SK-N-SH (cell line): ENCODE data around the gene SPATA33. TPM values are rescaled to one million over a fixed set of nuclear protein-coding genes. Genes with fewer than 3 reads are reported as not detected.

Experiments
- CTCF ChIA-PET: fragments of 300-600, 350-600 bp; formaldehyde crosslinking; extraction: SDS; loops from one replicate; lab custom pipeline; 2021; lab: Yijun Ruan, JAX
- POLR2A ChIA-PET: fragments of 350-600 bp; sonication (Branson Sonifier 250); formaldehyde crosslinking; extraction: SDS; loops from one replicate; lab custom pipeline; 2020; ENCODE audit warnings: antibody characterized with exemption, inconsistent platforms; lab: Yijun Ruan, JAX
- DNase-seq: peaks from one replicate; pipeline ENCODE4 v3.0.0; 2012
- H2AFZ ChIP-seq: fragments of 200-600 bp; sonication (generic); 2 replicates; pipeline ENCODE4 v1.8.1; 2016; ENCODE audit warnings: antibody characterized with exemption, mild to moderate bottlenecking, low read depth
- H3F3A ChIP-seq: fragments of 200-600 bp; sonication (generic); replicated peaks from 2 replicates; pipeline ENCODE3; 2016; ENCODE audit warnings: antibody characterized with exemption, mild to moderate bottlenecking; ENCODE audit not compliant: insufficient read depth
- H3K27ac ChIP-seq, 2 experiments: fragments of 200-500 bp in 1 of 2; fragments of 200-600 bp in 1 of 2; sonication (Bioruptor generic) in 1 of 2; sonication (generic), shearing (Covaris generic) in 1 of 2; 2 replicates each; pipeline versions ENCODE4 v1.5.1 to v1.6.1; 2014 to 2016; ENCODE audit warnings: low read depth in 2 of 2, inconsistent platforms in 1 of 2, low read length in 1 of 2, mild to moderate bottlenecking in 1 of 2, mixed read lengths in 1 of 2
- H3K27me3 ChIP-seq: fragments of 200-600 bp; sonication (generic), shearing (Covaris generic); 2 replicates; pipeline ENCODE4 v1.6.1; 2016; ENCODE audit warnings: mixed run types; ENCODE audit not compliant: insufficient read depth
- H3K36me3 ChIP-seq, 2 experiments: fragments of 200-500 bp in 1 of 2; fragments of 200-600 bp in 1 of 2; sonication (Bioruptor generic) in 1 of 2; sonication (generic) in 1 of 2; replicated peaks in 1 of 2; 2 replicates each; pipeline versions ENCODE3 to v1.5.1; 2014 to 2016; ENCODE audit warnings: low read length in 1 of 2, mild to moderate bottlenecking in 1 of 2; ENCODE audit not compliant: insufficient read depth in 2 of 2, control insufficient read depth in 1 of 2
- H3K4me1 ChIP-seq, 2 experiments: fragments of 200-500 bp in 1 of 2; fragments of 200-600 bp in 1 of 2; sonication (Bioruptor generic) in 1 of 2; sonication (generic), shearing (Covaris generic) in 1 of 2; 2 replicates each; pipeline versions ENCODE4 v1.5.1 to v1.6.1; 2014 to 2016; ENCODE audit warnings: low read depth in 1 of 2, low read length in 1 of 2, mixed run types in 1 of 2; ENCODE audit not compliant: insufficient read depth in 2 of 2, control insufficient read depth in 1 of 2
- H3K4me2 ChIP-seq: fragments of 200-600 bp; sonication (generic), shearing (Covaris generic); 2 replicates; pipeline ENCODE4 v1.6.1; 2017; ENCODE audit warnings: mixed run types
- H3K4me3 ChIP-seq, 2 experiments: fragments of 200-500 bp in 1 of 2; fragments of 200-600 bp in 1 of 2; sonication (Bioruptor generic) in 1 of 2; sonication (generic), shearing (Covaris generic) in 1 of 2; 2 replicates each; pipeline versions ENCODE4 v1.5.1 to v1.8.1; 2014 to 2016; ENCODE audit warnings: low read depth in 2 of 2, inconsistent platforms in 1 of 2, low read length in 1 of 2, mild to moderate bottlenecking in 1 of 2, mixed read lengths in 1 of 2, moderate library complexity in 1 of 2
- H3K79me2 ChIP-seq: fragments of 200-600 bp; sonication (generic); 2 replicates; pipeline ENCODE4 v1.8.1; 2017; ENCODE audit warnings: mild to moderate bottlenecking; ENCODE audit not compliant: insufficient read depth
- H3K9ac ChIP-seq: fragments of 200-600 bp; sonication (generic); 2 replicates; pipeline ENCODE4 v1.6.1; 2017; ENCODE audit warnings: mixed run types
- H3K9me2 ChIP-seq: fragments of 200-600 bp; sonication (generic); 2 replicates; pipeline ENCODE4 v1.6.1; 2017; ENCODE audit warnings: mixed run types
- H3K9me3 ChIP-seq: fragments of 200-600 bp; sonication (generic); 2 replicates; pipeline ENCODE4 v1.6.1; 2017; ENCODE audit warnings: mixed run types, mild to moderate bottlenecking, moderate library complexity
- H4K20me1 ChIP-seq: fragments of 200-600 bp; sonication (generic); 2 replicates; pipeline ENCODE4 v1.6.1; 2017; ENCODE audit warnings: mild to moderate bottlenecking, mixed run types; ENCODE audit not compliant: insufficient read depth
- EP300 ChIP-seq, 2 experiments: IDR thresholded peaks; 2 replicates each; pipeline versions ENCODE4 v1.4.0 to v1.6.1; 2012; ENCODE audit warnings: borderline replicate concordance in 1 of 2, low read depth in 1 of 2, low read length in 1 of 2
- EZH2phosphoT487 ChIP-seq: fragments of 200-600 bp; sonication (generic); IDR thresholded peaks from 2 replicates; pipeline ENCODE4 v1.6.1; 2017; ENCODE audit warnings: low read depth, mixed run types, mild to moderate bottlenecking, antibody characterized with exemption, moderate library complexity, borderline replicate concordance
- FOSL2 ChIP-seq: IDR thresholded peaks from 2 replicates; pipeline ENCODE4 v1.4.0; 2012; ENCODE audit warnings: low read depth, mild to moderate bottlenecking, moderate library complexity, borderline replicate concordance
- FOXJ3 ChIP-seq: sonication (generic); formaldehyde crosslinking; IDR thresholded peaks from 2 replicates; pipeline ENCODE4 v1.5.1; 2020; ENCODE audit warnings: mild to moderate bottlenecking, missing genetic modification reagents
- MEF2A ChIP-seq: IDR thresholded peaks from 2 replicates; pipeline ENCODE4 v1.4.0; 2012; ENCODE audit warnings: low read depth, borderline replicate concordance
- RFX5 ChIP-seq: IDR thresholded peaks from 2 replicates; pipeline ENCODE4 v1.6.1; 2012; ENCODE audit warnings: mild to moderate bottlenecking, improper control_type of control experiment, low read length
- SMC3 ChIP-seq: IDR thresholded peaks from 2 replicates; pipeline ENCODE4 v1.6.1; 2012; ENCODE audit warnings: low read depth, low read length, improper control_type of control experiment
- TEAD4 ChIP-seq: IDR thresholded peaks from 2 replicates; pipeline ENCODE4 v1.4.0; 2012; ENCODE audit warnings: mild to moderate bottlenecking, borderline replicate concordance; ENCODE audit not compliant: insufficient read depth
- YY1 ChIP-seq: IDR thresholded peaks from 2 replicates; pipeline ENCODE4 v1.4.0; 2012; ENCODE audit warnings: low read depth, mild to moderate bottlenecking
- WGBS: methylation state at CpG from one replicate; pipeline ENCODE4 v1.1.6; 2017; ENCODE audit warnings: low lambda C conversion rate; 5-methylcytosine and 5-hydroxymethylcytosine counted together
- polyA plus RNA-seq, 3 experiments: library from polyadenylated mRNA; depleted of rRNA; stranded (reverse); fragments of >200 nt; gene quantifications; 2 replicates each; pipeline ENCODE4 v1.2.3, GENCODE V29; 2012
- TF ChIP-seq, protein P1 (sequence below): IDR thresholded peaks from 2 replicates; pipeline ENCODE4 v1.4.0; 2012; ENCODE audit warnings: low read depth, borderline replicate concordance
- TF ChIP-seq, protein P2 (sequence below): IDR thresholded peaks from 2 replicates; pipeline ENCODE4; 2012
- TF ChIP-seq, protein P3 (sequence below): fragments of 150-350 bp; IDR thresholded peaks from 2 replicates; pipeline ENCODE4 v1.6.1; 2016; ENCODE audit warnings: mild to moderate bottlenecking, low read depth, low read length
- TF ChIP-seq, protein P4 (sequence below): IDR thresholded peaks from 2 replicates; pipeline ENCODE4 v1.4.0; 2012; ENCODE audit warnings: low read depth, borderline replicate concordance
- TF ChIP-seq, protein P5 (sequence below): IDR thresholded peaks from 2 replicates; pipeline ENCODE4 v1.4.0; 2012; ENCODE audit warnings: low read depth
- TF ChIP-seq, protein P6 (sequence below): IDR thresholded peaks from 2 replicates; pipeline ENCODE4 v1.6.1; 2012; ENCODE audit warnings: mild to moderate bottlenecking, low read depth, low read length, moderate library complexity
- TF ChIP-seq, protein P7 (sequence below): fragments of 150-350 bp; IDR thresholded peaks from 2 replicates; pipeline ENCODE4 v1.6.1; 2017; ENCODE audit warnings: antibody characterized with exemption, low read length, low read depth, borderline replicate concordance

Gene SPATA33
- polyA plus RNA-seq, 1 of the 3 experiments (the other 2 are of a cell fraction) = 7.2 TPM

DNA sequence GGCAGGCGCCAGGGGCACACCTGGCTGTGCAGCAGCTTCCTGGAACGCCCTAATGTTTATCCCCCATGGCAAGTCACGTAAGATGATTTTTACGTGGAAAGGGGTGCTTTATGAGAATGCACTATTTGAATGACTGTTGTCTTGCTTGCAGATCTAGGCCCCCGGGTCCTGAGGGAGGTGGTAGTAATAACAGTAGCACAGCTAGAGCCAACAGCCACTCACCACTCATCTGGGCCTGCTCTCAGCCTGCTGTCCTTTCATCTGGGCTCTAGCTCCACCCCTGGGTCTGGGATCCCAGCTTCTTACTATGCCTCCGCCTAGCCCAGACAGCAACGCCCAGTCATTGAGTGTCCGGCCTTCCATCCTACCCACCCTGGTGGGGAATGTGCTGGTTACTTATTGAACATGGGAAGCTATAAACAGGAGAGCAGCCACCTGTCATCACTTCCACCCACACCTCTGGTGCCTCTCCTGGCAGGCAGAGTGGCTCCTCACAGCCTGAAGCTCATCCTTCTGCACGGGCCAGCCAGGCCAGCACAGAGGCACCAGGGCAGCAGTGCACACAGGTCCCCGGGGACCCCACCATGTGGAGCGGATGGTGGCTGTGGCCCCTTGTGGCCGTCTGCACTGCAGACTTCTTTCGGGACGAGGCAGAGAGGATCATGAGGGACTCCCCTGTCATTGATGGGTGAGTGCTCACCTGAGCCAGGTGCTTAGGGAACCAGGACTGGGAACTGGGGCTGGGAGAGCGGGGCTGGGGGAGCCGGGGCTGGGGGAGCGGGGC is 27.6 kb upstream of the SPATA33 start (continued):
- TF ChIP-seq, protein P1, sequence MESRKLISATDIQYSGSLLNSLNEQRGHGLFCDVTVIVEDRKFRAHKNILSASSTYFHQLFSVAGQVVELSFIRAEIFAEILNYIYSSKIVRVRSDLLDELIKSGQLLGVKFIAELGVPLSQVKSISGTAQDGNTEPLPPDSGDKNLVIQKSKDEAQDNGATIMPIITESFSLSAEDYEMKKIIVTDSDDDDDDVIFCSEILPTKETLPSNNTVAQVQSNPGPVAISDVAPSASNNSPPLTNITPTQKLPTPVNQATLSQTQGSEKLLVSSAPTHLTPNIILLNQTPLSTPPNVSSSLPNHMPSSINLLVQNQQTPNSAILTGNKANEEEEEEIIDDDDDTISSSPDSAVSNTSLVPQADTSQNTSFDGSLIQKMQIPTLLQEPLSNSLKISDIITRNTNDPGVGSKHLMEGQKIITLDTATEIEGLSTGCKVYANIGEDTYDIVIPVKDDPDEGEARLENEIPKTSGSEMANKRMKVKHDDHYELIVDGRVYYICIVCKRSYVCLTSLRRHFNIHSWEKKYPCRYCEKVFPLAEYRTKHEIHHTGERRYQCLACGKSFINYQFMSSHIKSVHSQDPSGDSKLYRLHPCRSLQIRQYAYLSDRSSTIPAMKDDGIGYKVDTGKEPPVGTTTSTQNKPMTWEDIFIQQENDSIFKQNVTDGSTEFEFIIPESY = no peak
- TF ChIP-seq FOXJ3 (CRISPR knock-in tag) (no peak), SMC3 (no peak), EZH2phosphoT487 (no peak), YY1 (no peak)
- TF ChIP-seq, protein P2, sequence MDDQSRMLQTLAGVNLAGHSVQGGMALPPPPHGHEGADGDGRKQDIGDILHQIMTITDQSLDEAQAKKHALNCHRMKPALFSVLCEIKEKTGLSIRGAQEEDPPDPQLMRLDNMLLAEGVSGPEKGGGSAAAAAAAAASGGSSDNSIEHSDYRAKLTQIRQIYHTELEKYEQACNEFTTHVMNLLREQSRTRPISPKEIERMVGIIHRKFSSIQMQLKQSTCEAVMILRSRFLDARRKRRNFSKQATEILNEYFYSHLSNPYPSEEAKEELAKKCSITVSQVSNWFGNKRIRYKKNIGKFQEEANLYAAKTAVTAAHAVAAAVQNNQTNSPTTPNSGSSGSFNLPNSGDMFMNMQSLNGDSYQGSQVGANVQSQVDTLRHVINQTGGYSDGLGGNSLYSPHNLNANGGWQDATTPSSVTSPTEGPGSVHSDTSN = no peak
- TF ChIP-seq, protein P3, sequence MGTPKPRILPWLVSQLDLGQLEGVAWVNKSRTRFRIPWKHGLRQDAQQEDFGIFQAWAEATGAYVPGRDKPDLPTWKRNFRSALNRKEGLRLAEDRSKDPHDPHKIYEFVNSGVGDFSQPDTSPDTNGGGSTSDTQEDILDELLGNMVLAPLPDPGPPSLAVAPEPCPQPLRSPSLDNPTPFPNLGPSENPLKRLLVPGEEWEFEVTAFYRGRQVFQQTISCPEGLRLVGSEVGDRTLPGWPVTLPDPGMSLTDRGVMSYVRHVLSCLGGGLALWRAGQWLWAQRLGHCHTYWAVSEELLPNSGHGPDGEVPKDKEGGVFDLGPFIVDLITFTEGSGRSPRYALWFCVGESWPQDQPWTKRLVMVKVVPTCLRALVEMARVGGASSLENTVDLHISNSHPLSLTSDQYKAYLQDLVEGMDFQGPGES = no peak

DNA sequence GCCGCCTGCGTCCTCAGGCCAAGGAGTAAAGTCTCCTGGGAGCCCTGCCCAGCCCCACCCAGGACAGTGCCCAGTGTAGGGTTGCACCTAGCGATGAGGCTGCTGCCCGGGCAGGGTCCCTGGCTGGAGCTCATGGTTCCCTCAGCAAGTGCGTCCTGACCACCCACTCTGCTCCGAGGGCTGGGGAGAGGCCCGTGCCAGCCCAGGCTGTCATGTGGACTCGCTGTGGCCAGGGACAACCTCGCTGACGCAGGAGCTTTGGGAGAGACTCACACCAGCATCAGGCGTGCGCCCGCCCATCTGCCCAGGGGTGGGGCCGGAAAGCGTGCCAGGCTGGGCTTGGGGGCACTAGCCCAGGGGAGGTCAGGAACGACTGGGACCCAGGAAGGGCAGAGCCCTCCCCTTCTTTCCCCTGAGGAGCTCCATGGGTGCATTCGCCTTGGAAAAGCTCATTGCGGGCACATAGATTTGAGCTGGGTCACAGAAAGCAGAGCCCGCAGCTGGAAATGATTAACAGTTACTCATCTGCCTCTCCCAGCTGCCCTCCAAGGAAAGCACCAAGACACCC is 24.5 kb upstream of the SPATA33 start:
- H3K4me1 ChIP-seq = peaks cover 8 to 14% of the 10 kb centered on the region in 2 experiments; a peak in 3 of 4 replicates
- POLR2A ChIA-PET = no interaction called here
- CTCF ChIA-PET = interaction anchor here (1.1 to 2.8 kb wide), 5 partner anchors 9 to 34 kb away, joined by 3 to 20 read pairs (median 5); no protein-coding TSS in a partner anchor
- no peaks in the 10 kb centered on the region for H3K9me3 ChIP-seq
- DNase-seq = peak; percentile 67
- H4K20me1 ChIP-seq = no peaks in the 10 kb centered on the region
- no peaks in the 10 kb centered on the region for H3K27me3 ChIP-seq
- 0 out of 4 replicates have a peak overlapping the region, but pooled peaks of 1 of the 2 experiments have one; percentile 10 for H3K4me3 ChIP-seq
- peak overlapping the region; percentile 77 for H3K4me2 ChIP-seq
- WGBS = 28% methylated on average over 10 of the region's 19 CpGs
- H2AFZ ChIP-seq = peak overlapping the region; percentile 9; the same call in 1 of the 2 replicates
- peaks cover 21% of the 10 kb centered on the region for H3F3A ChIP-seq
- H3K9me2 ChIP-seq = no peaks in the 10 kb centered on the region
- H3K27ac ChIP-seq = peak overlapping the region in 1 of 2 experiments; percentile 27; a peak in 1 of 4 replicates
- H3K9ac ChIP-seq = peak overlapping the region; percentile 5; the same call in 1 of the 2 replicates
- no peaks in the 10 kb centered on the region for H3K79me2 ChIP-seq
- H3K36me3 ChIP-seq = no peaks in the 10 kb centered on the region
- TF ChIP-seq, protein P4, sequence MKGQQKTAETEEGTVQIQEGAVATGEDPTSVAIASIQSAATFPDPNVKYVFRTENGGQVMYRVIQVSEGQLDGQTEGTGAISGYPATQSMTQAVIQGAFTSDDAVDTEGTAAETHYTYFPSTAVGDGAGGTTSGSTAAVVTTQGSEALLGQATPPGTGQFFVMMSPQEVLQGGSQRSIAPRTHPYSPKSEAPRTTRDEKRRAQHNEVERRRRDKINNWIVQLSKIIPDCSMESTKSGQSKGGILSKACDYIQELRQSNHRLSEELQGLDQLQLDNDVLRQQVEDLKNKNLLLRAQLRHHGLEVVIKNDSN = no peak
- no peak for TF ChIP-seq RFX5
- 0 out of 2 replicates have a peak, but pooled peaks have one; percentile 13 for TF ChIP-seq TEAD4
- no peak for TF ChIP-seq MEF2A
- TF ChIP-seq, protein P5, sequence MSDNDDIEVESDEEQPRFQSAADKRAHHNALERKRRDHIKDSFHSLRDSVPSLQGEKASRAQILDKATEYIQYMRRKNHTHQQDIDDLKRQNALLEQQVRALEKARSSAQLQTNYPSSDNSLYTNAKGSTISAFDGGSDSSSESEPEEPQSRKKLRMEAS = peak; percentile 28; the same call in 1 of the 2 replicates
- TF ChIP-seq, protein P6, sequence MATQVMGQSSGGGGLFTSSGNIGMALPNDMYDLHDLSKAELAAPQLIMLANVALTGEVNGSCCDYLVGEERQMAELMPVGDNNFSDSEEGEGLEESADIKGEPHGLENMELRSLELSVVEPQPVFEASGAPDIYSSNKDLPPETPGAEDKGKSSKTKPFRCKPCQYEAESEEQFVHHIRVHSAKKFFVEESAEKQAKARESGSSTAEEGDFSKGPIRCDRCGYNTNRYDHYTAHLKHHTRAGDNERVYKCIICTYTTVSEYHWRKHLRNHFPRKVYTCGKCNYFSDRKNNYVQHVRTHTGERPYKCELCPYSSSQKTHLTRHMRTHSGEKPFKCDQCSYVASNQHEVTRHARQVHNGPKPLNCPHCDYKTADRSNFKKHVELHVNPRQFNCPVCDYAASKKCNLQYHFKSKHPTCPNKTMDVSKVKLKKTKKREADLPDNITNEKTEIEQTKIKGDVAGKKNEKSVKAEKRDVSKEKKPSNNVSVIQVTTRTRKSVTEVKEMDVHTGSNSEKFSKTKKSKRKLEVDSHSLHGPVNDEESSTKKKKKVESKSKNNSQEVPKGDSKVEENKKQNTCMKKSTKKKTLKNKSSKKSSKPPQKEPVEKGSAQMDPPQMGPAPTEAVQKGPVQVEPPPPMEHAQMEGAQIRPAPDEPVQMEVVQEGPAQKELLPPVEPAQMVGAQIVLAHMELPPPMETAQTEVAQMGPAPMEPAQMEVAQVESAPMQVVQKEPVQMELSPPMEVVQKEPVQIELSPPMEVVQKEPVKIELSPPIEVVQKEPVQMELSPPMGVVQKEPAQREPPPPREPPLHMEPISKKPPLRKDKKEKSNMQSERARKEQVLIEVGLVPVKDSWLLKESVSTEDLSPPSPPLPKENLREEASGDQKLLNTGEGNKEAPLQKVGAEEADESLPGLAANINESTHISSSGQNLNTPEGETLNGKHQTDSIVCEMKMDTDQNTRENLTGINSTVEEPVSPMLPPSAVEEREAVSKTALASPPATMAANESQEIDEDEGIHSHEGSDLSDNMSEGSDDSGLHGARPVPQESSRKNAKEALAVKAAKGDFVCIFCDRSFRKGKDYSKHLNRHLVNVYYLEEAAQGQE = no peak
- TF ChIP-seq YY1 = no peak
- TF ChIP-seq, protein P7, sequence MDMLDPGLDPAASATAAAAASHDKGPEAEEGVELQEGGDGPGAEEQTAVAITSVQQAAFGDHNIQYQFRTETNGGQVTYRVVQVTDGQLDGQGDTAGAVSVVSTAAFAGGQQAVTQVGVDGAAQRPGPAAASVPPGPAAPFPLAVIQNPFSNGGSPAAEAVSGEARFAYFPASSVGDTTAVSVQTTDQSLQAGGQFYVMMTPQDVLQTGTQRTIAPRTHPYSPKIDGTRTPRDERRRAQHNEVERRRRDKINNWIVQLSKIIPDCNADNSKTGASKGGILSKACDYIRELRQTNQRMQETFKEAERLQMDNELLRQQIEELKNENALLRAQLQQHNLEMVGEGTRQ = no peak
- peak; percentile 73; the same call in 1 of the 2 replicates for TF ChIP-seq FOSL2
- no peak for TF ChIP-seq EP300 (IDR thresholded peaks at IDR 0.05; ENCODE audit: borderline replicate concordance in 1 of 2, low read depth in 1 of 2, low read length in 1 of 2)
